ENCODE data around the gene CFAP74. TPM values are rescaled to one million over a fixed set of nuclear protein-coding genes. Genes with fewer than 3 reads are reported as not detected.

Gene CFAP74
- total RNA-seq, 1 donor from 2014 or later = not detected

DNA sequence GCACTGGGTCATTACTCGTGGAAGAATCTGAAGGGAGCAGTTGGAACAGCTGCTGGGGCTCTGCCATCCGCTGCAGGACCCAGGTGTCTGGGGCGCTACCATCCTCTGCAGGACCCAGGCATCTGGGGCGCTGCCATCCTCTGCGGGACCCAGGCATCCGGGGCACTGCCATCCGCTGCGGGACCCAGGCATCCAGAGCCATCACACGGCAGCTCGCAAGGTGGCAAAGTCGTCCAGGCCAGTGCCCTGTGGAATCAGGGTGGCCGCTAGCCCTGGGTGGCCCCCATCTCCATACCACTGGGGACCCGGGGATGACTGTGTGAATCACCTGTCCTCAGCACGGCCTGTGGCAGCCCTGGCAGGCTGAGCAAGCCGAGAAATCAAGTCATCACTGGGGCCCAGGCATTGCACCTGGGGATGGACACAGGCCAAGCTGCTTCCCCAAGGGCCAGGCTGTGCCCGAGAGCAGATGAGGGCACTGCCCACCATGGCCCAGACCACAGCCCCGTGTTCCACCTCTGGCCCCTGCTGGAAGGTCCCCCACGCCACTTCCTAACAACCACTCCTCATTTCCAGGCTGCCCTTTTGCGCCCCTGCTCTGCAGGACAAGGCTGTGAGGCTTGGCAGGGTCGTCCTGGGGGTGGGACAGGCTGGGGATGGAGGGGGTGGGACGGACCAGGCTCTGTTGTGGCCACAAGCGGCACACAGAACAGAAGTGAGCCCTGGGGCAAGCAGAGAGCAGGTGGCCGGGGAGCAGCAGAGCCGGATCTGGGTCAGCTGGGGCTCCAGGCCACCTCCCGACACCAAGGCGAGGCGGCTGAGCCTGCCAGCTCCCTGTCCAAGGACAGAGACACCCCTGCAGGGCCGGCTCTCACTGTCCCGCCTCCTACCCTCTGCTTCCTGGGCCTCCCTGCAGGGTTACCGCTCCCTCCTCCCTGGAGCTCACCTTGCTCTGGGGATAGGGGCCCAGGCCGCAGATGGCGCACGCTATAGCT is 28.3 kb upstream of the CFAP74 start:
- H3K36me3 Mint-ChIP-seq (ENCODE audit: low read depth) = no peaks in the 10 kb centered on the region
- H3K4me3 Mint-ChIP-seq = no peak overlapping the region
- no peaks in the 10 kb centered on the region for H3K9me3 Mint-ChIP-seq
- H3K4me1 Mint-ChIP-seq = no peaks in the 10 kb centered on the region
- no peak overlapping the region for H3K27ac Mint-ChIP-seq
- DNase-seq = no peak
- intact Hi-C loops (cut with micrococcal nuclease) = no loop called here
- no peaks in the 10 kb centered on the region for H3K27me3 Mint-ChIP-seq

DNA sequence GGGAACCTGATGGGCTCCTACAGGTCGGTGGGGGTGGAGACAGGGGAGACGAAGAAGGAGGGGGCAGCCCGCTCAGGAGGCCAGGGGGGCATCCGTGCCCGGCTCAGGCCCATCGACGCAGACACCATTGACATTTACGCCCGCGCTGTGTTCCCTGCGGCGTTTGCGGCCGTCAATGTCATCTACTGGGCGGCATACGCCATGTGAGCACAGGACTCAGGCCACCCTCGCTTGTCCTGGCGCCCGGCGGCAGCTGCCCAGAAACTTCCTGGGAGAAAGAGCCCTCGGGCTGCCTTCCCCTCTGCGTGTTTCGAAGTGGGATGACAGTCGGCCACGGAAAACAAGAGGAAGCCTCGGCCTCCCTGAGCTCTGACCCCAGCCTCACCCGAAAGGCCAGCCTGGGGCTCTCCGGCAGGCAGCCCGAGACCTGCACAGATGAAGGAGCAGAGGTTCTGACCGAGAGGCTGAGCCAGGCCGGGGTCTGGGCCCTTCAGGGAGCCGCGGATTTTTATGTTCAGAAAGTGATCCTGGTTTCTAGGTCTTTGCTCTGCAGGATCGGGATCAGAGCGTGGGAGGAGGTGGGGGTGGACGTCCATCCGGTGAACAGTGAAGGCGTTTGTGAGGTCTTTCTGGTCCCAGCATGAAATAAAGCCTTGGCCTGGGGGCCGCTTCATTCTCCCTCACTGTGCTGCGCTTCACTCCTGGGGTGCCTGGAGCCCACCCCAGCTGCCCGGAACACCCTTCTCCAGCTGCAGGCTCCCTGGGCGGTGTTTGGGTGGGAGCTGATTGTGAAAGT is 26.7 kb upstream of the CFAP74 start:
- Mint-ChIP-seq H3K4me1 (no peaks in the 10 kb centered on the region), H3K27ac (no peak overlapping the region), H3K9me3 (no peaks in the 10 kb centered on the region), H3K4me3 (no peak overlapping the region), H3K27me3 (no peaks in the 10 kb centered on the region), H3K36me3 (ENCODE audit: low read depth) (no peaks in the 10 kb centered on the region)
- no peak for DNase-seq
- intact Hi-C loops (cut with micrococcal nuclease) = no loop called here

DNA sequence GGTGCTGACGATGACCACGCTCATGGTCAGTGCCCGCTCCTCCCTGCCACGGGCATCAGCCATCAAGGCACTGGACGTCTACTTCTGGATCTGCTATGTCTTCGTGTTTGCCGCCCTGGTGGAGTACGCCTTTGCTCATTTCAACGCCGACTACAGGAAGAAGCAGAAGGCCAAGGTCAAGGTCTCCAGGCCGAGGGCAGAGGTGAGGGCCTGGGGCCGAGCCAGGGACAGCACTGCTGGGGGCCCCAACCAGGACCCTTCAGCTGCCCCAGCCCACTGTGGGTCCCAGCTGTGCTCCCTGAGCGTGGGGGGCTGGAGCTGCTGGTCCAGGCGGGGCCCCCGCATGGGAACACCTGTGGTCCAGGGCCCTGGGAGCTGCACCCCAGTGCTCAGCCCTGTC is 26.0 kb upstream of the CFAP74 start:
- intact Hi-C loops (cut with micrococcal nuclease) = no loop called here

DNA sequence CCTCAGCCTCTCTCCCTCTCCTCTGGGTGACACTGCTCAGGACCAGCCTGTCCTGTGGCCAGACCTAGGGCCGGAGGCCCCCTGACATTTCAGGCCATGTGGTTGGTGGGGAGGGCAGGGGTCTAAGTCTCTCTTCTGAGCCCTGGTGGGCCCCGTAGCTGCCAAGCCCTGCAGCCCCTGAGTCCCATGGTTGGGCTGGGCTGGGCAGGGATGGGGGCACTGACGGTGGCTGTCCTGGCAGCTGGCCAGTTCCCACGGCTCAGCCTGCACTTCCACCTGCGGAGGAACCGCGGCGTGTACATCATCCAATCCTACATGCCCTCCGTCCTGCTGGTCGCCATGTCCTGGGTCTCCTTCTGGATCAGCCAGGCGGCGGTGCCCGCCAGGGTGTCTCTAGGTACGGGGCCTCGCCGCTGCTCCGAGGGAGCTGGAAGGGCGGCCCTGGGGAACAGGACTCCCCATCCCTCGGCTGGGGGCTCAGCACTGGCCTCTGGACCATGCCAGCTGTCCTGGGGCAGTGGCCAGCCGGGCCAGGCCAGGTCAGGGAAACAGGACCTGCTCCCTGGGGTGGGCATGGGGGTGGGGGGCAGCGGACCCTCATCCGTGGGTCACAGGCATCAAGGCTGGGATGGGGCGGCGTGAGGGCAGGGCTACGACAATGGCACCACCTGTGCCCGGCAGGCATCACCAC is 25.4 kb upstream of the CFAP74 start:
- no peak overlapping the region for H3K27ac Mint-ChIP-seq
- H3K27me3 Mint-ChIP-seq = no peaks in the 10 kb centered on the region
- H3K36me3 Mint-ChIP-seq (ENCODE audit: low read depth) = no peaks in the 10 kb centered on the region
- H3K9me3 Mint-ChIP-seq = no peaks in the 10 kb centered on the region
- no peaks in the 10 kb centered on the region for H3K4me1 Mint-ChIP-seq
- no peak for DNase-seq
- H3K4me3 Mint-ChIP-seq = no peak overlapping the region
- intact Hi-C loops (cut with micrococcal nuclease) = no loop called here

More for the DNA sequence above, 26.0 kb upstream of the CFAP74 start:
- DNase-seq = no peak
- Mint-ChIP-seq H3K27me3 (no peaks in the 10 kb centered on the region), H3K27ac (no peak overlapping the region), H3K4me1 (no peaks in the 10 kb centered on the region), H3K36me3 (ENCODE audit: low read depth) (no peaks in the 10 kb centered on the region), H3K9me3 (no peaks in the 10 kb centered on the region), H3K4me3 (no peak overlapping the region)

DNA sequence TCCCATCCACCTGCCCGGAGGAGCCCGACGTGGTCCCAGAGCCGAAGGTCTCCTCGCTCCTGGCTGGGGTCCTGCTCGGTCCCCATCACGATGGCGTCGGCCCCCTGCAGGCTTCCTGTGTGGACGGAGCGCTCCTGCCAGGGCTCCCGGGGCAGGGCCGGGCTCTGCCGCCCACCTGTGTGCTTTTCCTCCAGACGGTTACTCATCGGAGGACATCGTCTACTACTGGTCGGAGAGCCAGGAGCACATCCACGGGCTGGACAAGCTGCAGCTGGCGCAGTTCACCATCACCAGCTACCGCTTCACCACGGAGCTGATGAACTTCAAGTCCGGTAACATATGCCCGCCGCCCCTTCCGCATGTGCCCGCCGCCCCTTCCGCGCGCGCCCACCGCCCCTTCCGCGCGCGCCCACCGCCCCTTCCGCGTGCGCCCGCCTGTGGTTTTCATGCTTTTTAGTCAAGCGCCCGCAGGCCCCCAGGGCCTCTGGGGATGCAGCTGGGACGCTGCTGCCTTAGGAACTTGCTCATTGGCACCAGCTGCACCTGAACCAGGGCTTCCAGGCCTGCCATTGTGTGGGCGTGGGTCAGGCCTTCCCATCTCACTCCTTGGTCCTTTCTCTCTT is 24.5 kb upstream of the CFAP74 start:
- H3K4me3 Mint-ChIP-seq = no peak overlapping the region
- no peaks in the 10 kb centered on the region for H3K4me1 Mint-ChIP-seq
- DNase-seq = no peak
- H3K27ac Mint-ChIP-seq = no peak overlapping the region
- intact Hi-C loops (cut with micrococcal nuclease) = no loop called here
- no peaks in the 10 kb centered on the region for H3K9me3 Mint-ChIP-seq
- H3K27me3 Mint-ChIP-seq = no peaks in the 10 kb centered on the region
- no peaks in the 10 kb centered on the region for H3K36me3 Mint-ChIP-seq (ENCODE audit: low read depth)

DNA sequence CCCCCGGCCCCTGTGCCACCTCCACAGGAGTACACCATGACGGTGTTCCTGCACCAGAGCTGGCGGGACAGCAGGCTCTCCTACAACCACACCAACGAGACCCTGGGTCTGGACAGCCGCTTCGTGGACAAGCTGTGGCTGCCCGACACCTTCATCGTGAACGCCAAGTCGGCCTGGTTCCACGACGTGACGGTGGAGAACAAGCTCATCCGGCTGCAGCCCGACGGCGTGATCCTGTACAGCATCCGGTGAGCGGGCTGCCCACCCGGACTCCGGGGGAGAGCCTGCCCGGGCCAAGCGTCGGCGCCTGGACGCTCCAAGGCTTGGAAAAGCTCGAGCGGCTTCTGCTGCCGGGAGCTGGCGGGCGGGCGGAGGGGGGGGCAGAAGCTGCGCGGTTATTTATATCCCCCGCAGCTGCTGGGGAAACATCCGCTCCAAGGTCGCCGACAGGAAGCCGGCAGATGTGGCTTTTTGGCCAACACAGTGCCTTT is 21.9 kb upstream of the CFAP74 start:
- H3K27me3 Mint-ChIP-seq = peaks cover 10% of the 10 kb centered on the region
- intact Hi-C loops (cut with micrococcal nuclease) = no loop called here
- H3K4me1 Mint-ChIP-seq = no peaks in the 10 kb centered on the region
- no peak overlapping the region for H3K4me3 Mint-ChIP-seq
- no peak overlapping the region for H3K27ac Mint-ChIP-seq
- H3K9me3 Mint-ChIP-seq = no peaks in the 10 kb centered on the region
- peak; percentile 65 for DNase-seq
- H3K36me3 Mint-ChIP-seq (ENCODE audit: low read depth) = no peaks in the 10 kb centered on the region

DNA sequence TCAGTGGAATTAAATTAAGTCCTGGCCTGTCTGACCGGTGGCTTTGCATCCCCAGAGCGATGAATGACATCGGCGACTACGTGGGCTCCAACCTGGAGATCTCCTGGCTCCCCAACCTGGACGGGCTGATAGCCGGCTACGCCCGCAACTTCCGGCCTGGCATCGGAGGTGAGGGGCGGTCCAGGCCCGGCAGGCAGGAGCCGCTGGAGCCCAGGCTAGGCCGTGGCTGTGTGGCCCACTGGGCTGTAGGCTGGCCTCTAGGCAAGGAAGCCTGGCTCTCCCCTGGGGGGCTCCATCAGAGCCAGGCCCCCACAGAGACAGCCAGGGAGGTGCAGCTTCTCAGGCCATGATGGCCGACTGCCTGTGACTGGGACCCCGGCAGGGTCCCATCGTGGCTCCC is 21.3 kb upstream of the CFAP74 start:
- Mint-ChIP-seq H3K4me3 (no peak overlapping the region), H3K27me3 (peaks cover 16% of the 10 kb centered on the region), H3K27ac (no peak overlapping the region), H3K9me3 (no peaks in the 10 kb centered on the region), H3K4me1 (no peaks in the 10 kb centered on the region), H3K36me3 (ENCODE audit: low read depth) (no peaks in the 10 kb centered on the region)
- DNase-seq = no peak
- intact Hi-C loops (cut with micrococcal nuclease) = no loop called here

DNA sequence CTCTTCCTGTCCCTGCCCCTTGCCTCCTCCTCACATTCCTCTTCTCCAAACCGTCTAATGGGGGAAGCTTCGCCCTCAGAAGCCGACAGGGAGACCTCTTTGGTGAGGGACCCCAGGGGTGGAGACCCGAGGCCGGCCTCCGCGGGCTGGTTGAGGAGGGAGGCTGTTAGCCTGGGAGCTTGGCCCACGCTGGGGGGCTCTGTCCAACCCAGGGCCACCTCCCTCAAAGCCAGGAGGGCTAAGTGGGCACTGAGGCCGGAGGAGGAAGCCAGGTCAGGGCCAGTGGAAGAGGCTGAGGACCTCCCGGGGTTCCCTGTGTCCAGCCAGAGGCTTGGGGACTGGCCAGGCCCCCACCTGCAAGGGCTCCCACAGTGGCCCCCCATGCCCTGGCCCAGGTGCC is 20.9 kb upstream of the CFAP74 start:
- no peak overlapping the region for H3K4me3 Mint-ChIP-seq
- H3K36me3 Mint-ChIP-seq (ENCODE audit: low read depth) = no peaks in the 10 kb centered on the region
- no peak overlapping the region for H3K27ac Mint-ChIP-seq
- H3K27me3 Mint-ChIP-seq = peaks cover 18% of the 10 kb centered on the region
- H3K9me3 Mint-ChIP-seq = no peaks in the 10 kb centered on the region
- DNase-seq = no peak
- intact Hi-C loops (cut with micrococcal nuclease) = no loop called here
- no peaks in the 10 kb centered on the region for H3K4me1 Mint-ChIP-seq

DNA sequence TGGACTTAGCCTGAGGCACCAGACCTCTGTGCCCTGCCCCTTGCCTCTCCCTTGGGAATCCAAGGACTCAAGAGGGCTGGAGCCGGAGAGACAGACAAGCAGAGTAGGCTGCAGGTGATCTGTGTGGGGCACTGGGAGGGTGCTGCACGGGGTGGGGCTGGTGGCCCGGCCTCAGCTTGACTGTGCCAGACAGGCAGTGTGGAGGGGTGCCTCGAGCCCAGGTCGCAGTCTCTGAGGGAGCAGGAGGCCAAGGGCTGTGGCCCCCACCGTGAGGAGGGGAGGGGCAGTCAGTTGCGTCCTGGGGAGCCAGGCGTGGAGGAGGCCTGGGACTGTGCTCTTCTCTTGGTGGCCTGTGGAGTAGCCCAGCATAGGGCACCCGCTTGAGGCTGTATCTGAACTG is 19.6 kb upstream of the CFAP74 start:
- intact Hi-C loops (cut with micrococcal nuclease) = no loop called here
- H3K4me1 Mint-ChIP-seq = peaks cover 2% of the 10 kb centered on the region
- no peaks in the 10 kb centered on the region for H3K9me3 Mint-ChIP-seq
- peaks cover 22% of the 10 kb centered on the region for H3K27me3 Mint-ChIP-seq
- H3K36me3 Mint-ChIP-seq (ENCODE audit: low read depth) = no peaks in the 10 kb centered on the region
- DNase-seq = no peak
- H3K27ac Mint-ChIP-seq = no peak overlapping the region
- no peak overlapping the region for H3K4me3 Mint-ChIP-seq

DNA sequence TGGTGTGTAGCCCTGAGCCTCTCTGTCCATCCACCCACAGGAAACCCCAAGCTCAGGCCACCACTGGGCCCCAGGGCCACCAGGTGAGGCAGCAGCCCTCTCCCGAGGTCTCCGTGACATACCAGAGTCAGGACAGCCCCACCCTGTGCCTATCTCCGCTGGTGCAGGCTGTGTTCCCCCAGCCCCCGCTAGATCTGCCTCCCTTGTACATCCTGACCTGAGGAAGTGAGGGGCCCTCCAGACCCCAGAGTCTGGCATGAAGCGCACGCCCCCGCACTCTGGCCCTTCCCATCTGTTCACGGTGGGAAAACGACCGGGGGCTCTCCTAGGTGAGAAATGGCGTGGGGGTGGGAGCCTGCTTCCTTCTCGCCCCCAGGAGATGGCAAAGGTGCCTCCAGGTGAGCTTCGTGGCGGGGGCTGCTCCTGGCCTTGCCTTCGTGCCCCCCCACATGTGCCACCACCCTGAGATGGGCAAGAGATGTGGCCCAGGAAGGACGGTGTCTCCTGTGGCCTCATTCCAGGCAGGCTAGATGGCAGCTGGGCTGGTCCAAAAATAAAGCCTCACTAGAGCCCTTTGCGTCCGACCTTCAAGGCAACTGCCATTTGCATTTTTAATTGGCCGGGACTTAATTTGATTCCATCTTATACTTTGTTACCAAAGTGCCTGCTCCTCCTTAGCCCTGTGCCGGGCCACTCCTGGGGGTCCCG is 18.6 kb upstream of the CFAP74 start:
- H3K27ac Mint-ChIP-seq = no peak overlapping the region
- no peak for DNase-seq
- H3K27me3 Mint-ChIP-seq = peaks cover 31% of the 10 kb centered on the region
- H3K4me3 Mint-ChIP-seq = no peak overlapping the region
- intact Hi-C loops (cut with micrococcal nuclease) = no loop called here
- peaks cover 2% of the 10 kb centered on the region for H3K4me1 Mint-ChIP-seq
- H3K9me3 Mint-ChIP-seq = no peaks in the 10 kb centered on the region
- no peaks in the 10 kb centered on the region for H3K36me3 Mint-ChIP-seq (ENCODE audit: low read depth)

DNA sequence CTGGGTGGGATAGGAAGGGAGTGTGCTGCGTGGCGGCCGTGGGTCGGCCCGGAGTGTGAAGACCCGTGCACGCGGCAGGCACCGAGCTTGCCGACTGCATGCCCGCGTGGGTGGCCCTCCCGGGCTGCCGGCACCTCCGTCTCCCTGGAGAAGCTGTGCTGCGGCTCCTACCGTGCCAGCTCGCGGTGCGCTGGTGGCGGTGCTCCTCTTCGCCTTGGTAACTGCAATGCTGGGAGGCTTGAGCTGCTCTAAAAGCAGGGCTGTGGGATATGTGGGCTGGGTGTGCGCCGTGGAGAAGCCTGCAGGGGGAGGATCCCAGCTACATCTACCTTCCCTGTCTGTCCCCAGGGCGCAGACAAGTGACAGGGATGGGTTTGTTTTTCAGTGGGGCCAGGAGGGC is 18.0 kb upstream of the CFAP74 start:
- peaks cover 37% of the 10 kb centered on the region for H3K27me3 Mint-ChIP-seq
- DNase-seq = no peak
- H3K36me3 Mint-ChIP-seq (ENCODE audit: low read depth) = no peaks in the 10 kb centered on the region
- H3K9me3 Mint-ChIP-seq = no peaks in the 10 kb centered on the region
- intact Hi-C loops (cut with micrococcal nuclease) = no loop called here
- H3K4me3 Mint-ChIP-seq = no peak overlapping the region
- H3K27ac Mint-ChIP-seq = no peak overlapping the region
- peaks cover 2% of the 10 kb centered on the region for H3K4me1 Mint-ChIP-seq

DNA sequence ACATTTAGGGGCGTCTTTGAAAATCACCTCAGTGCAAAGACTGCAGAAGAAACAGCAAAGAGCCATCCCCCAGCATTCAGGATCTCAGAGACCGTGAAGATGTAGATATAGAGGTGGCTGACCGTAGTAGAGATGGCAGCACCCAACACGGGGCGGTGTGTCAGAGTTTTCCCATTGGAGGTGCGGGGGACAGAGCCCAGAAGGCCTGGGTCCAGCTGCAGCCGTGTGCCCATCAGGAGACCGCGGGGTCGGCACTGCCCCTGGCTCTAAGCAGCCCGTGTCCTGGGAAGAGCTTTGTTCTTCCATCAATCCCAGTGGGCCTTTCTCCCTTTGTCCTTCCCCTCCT is 16.7 kb upstream of the CFAP74 start:
- intact Hi-C loops (cut with micrococcal nuclease) = no loop called here
- H3K27ac Mint-ChIP-seq = no peak overlapping the region
- no peaks in the 10 kb centered on the region for H3K9me3 Mint-ChIP-seq
- peaks cover 2% of the 10 kb centered on the region for H3K4me1 Mint-ChIP-seq
- H3K4me3 Mint-ChIP-seq = no peak overlapping the region
- no peaks in the 10 kb centered on the region for H3K36me3 Mint-ChIP-seq (ENCODE audit: low read depth)
- DNase-seq = no peak
- peaks cover 45% of the 10 kb centered on the region for H3K27me3 Mint-ChIP-seq
